ENCODE results near the gene PRDM8. TPM values are rescaled to one million over a fixed set of nuclear protein-coding genes. Genes with fewer than 3 reads are reported as not detected.

Gene PRDM8
- total and polyA plus RNA-seq, 2 donors (not counting 1 experiment from before 2014, with no cell fraction given) = 20.0 to 35.6 TPM

DNA sequence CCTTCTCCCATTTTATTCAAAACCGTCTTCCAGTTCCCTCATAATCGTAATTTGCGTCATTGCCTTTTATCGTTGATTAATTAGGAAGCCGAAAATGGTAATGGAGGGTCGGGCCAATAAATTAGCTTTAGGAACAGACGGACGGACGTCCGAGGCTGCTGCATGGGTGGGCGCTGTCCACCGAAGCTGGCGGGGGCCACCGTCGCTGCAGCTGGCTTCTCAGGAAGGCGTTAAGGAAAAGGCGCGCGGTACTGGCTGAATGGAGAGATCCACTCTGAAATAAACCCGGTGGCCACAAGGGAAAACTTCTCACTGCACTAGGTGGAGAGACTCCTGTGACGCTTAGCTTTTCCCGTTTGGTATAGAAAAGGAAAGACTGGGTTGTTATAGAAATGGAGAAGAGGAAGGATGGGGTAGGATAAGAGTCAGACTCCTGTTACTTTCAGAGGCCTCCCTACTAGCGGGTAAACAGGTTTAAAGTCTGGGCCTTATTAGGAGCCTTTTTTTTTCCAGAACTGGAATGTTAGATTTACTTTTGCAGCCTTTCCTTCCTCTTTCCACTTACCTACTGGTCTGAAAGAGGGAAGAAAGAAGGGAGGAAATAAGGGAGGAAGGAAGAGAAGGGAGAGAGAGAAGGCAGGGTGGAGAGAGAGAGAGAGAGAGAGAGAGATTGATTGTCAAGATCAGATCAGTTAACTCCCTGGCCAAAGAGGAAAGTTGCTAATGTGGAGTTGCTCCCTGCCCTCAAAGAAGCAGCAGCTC is 11.3 kb upstream of the PRDM8 start:
- POLR2A ChIA-PET = interaction anchor here (1.1 to 5.3 kb wide), 4 partner anchors 11 to 114 kb away, joined by 5 to 32 read pairs (median 14); partner anchors contain the start of gene PRDM8
- WGBS (ENCODE audit: insufficient coverage) = 14% methylated on average over 20 of the region's 23 CpGs
- H3K4me2 ChIP-seq (replicated peaks; ENCODE audit: low read depth, low read length, poor library complexity, severe bottlenecking) = peak overlapping the region; percentile 97

More for the DNA sequence above, 11.3 kb upstream of the PRDM8 start:
- H3K4me3 ChIP-seq (ENCODE audit: control extremely low read depth in 1 of 5, extremely low read depth in 1 of 5, insufficient read depth in 1 of 5, low read depth in 2 of 5, low read length in 4 of 5) = peak overlapping the region; percentile 64 to 99 (median 91)
- Mint-ChIP-seq H3K27me3 (peaks cover 5% of the 10 kb centered on the region), H3K4me3 (peak overlapping the region; percentile 99), H3K4me1 (peaks cover 47% of the 10 kb centered on the region), H3K9me3 (ENCODE audit: insufficient read depth) (no peaks in the 10 kb centered on the region), H3K27ac (peak overlapping the region; percentile 98)
- peaks cover 26% of the 10 kb centered on the region for H3K79me2 ChIP-seq (ENCODE audit: control insufficient read depth, insufficient read depth, low read length)
- peaks cover 0 to 41% (median 0%) of the 10 kb centered on the region in 4 experiments for H3K27me3 ChIP-seq (replicated peaks in 1 of 4; ENCODE audit: control extremely low read depth in 1 of 4, control insufficient read depth in 3 of 4, insufficient read depth in 4 of 4, low read length in 3 of 4)
- peak overlapping the region; percentile 88 for H2AFZ ChIP-seq (ENCODE audit: insufficient read depth, low read depth, low read length, poor library complexity, severe bottlenecking)
- no peak overlapping the region for H3K27ac ChIP-seq (ENCODE audit: low read length in 2 of 2)
- intact Hi-C loops (cut with micrococcal nuclease) = loop anchor here (1.0 to 10.0 kb wide), 2 partner anchors 11 to 689 kb away; partner anchors contain the start of gene PRDM8
- H3K36me3 ChIP-seq (replicated peaks in 1 of 2; ENCODE audit: control extremely low read depth in 1 of 2, control insufficient read depth in 1 of 2, extremely low read depth in 1 of 2, insufficient read depth in 2 of 2, low read length in 1 of 2) = no peaks in the 10 kb centered on the region
- DNase-seq = no peak
- no peak for ATAC-seq (ENCODE audit: low read depth)
- H3K9me3 ChIP-seq (ENCODE audit: control extremely low read depth in 1 of 3, control insufficient read depth in 2 of 3, insufficient read depth in 1 of 3, low read length in 2 of 3) = peaks cover 0 to 3% (median 0%) of the 10 kb centered on the region in 3 donors
- TF ChIP-seq EZH2 (IDR thresholded peaks at IDR 0.05; ENCODE audit: borderline replicate concordance, insufficient read depth, low read depth, low read length, poor library complexity, severe bottlenecking) = no peak
- TF ChIP-seq, protein P1, sequence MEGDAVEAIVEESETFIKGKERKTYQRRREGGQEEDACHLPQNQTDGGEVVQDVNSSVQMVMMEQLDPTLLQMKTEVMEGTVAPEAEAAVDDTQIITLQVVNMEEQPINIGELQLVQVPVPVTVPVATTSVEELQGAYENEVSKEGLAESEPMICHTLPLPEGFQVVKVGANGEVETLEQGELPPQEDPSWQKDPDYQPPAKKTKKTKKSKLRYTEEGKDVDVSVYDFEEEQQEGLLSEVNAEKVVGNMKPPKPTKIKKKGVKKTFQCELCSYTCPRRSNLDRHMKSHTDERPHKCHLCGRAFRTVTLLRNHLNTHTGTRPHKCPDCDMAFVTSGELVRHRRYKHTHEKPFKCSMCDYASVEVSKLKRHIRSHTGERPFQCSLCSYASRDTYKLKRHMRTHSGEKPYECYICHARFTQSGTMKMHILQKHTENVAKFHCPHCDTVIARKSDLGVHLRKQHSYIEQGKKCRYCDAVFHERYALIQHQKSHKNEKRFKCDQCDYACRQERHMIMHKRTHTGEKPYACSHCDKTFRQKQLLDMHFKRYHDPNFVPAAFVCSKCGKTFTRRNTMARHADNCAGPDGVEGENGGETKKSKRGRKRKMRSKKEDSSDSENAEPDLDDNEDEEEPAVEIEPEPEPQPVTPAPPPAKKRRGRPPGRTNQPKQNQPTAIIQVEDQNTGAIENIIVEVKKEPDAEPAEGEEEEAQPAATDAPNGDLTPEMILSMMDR (IDR thresholded peaks at IDR 0.05) = no peak
- peaks cover 21% of the 10 kb centered on the region for H4K20me1 ChIP-seq (ENCODE audit: control insufficient read depth, insufficient read depth, low read length, poor library complexity, severe bottlenecking)
- H3K9ac ChIP-seq (ENCODE audit: low read length) = peak overlapping the region; percentile 92
- CTCF ChIA-PET = interaction anchor here (0.7 to 13.1 kb wide), 14 partner anchors 10 to 294 kb away, joined by 3 to 199 read pairs (median 8); partner anchors contain the start of genes ANTXR2 and PRDM8
- peaks cover 36 to 42% of the 10 kb centered on the region in 2 donors for H3K4me1 ChIP-seq (ENCODE audit: control insufficient read depth in 2 of 2, insufficient read depth in 2 of 2, low read length in 2 of 2)
